Mucosa of gallbladder (tissue), 1 donor: Measurements from ENCODE around the gene PAM. TPM values are rescaled to one million over a fixed set of nuclear protein-coding genes. Genes with fewer than 3 reads are reported as not detected.
"Not testable (repeated sequence)": the region's sequence is repeated elsewhere in the genome, so short reads cannot be mapped to it uniquely, and the experiment has no call there.

ENCODE experiments used
- DNase-seq: peaks from one replicate; pipeline ENCODE4 v3.0.0-alpha.2; 2020; ENCODE audit warnings: low spot score
- total RNA-seq: library from RNA; stranded (reverse); gene quantifications from one replicate; pipeline ENCODE4 v1.2.1, GENCODE V29; 2021
- donor health status: DM: no; HTN: no; CAD: no.

Gene PAM
- total RNA-seq, 1 donor from 2014 or later = 99.3 TPM

- not testable (repeated sequence) for DNase-seq
These were observed 244.5 kb downstream of the PAM start for GRCh38 chr5:102999621-103000020.

- no peak for DNase-seq
These were observed 245.0 kb downstream of the PAM start for GRCh38 chr5:103000089-103000488.

- DNase-seq = no peak
These were observed 248.8 kb downstream of the PAM start for GRCh38 chr5:103003872-103004271.

DNA sequence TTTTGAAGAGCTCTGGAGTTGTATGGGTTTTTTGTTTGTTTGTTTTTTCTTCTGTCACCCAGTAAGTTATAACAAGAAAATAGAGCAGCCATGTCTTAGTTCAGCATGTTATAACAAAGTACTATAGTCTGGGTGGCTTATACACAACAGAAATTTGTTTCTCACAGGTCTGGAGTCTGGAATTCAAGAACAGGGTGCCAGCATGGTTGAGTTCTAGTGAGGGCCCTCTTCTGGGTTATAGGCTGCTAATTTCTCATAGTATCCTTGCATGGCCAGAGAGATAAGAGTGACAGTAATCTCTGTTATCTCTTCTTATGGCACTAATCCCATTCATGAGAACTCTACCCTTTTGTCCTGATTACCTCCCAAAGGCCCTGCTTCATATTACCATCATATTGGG, 250.2 kb downstream of the PAM start:
- no peak for DNase-seq

- no peak for DNase-seq
These were observed 251.8 kb downstream of the PAM start for GRCh38 chr5:103006921-103007320.

GRCh38 chr5:103010168-103010567, 255.1 kb downstream of the PAM start:
- no peak for DNase-seq

- no peak for DNase-seq
These were observed 258.9 kb downstream of the PAM start for GRCh38 chr5:103013933-103014552.

- no peak for DNase-seq
These were observed 259.9 kb downstream of the PAM start for GRCh38 chr5:103014983-103015382.

GRCh38 chr5:103016167-103016566, 261.1 kb downstream of the PAM start:
- DNase-seq = no peak

DNA sequence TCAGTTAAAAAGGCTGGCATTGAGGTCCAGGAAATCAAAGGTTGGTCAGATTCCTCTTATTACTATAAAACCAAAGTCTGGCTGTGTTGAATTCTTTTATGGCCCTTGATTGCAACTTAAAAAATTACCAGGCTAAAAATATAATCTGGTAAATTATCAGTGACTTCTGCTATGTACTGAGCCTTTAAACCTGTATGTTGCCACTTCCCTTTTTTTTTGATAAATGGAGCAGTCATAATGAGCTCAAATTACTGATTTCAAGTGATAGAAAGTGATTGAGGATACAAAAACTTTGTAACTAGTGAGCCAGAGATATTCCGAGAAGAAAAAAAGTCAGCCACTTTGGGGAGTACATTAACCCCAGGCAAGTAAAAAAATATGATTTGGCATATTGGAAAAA, 264.7 kb downstream of the PAM start:
- DNase-seq = no peak

- no peak for DNase-seq
These were observed 266.2 kb downstream of the PAM start for GRCh38 chr5:103021314-103021713.

GRCh38 chr5:103027267-103027666, 272.2 kb downstream of the PAM start:
- no peak for DNase-seq

GRCh38 chr5:103031607-103032006, 276.5 kb downstream of the PAM start:
- DNase-seq = no peak

GRCh38 chr5:103033696-103034095, 278.6 kb downstream of the PAM start:
- DNase-seq = no peak

GRCh38 chr5:103034662-103035392, 279.7 kb downstream of the PAM start:
- no peak for DNase-seq

DNA sequence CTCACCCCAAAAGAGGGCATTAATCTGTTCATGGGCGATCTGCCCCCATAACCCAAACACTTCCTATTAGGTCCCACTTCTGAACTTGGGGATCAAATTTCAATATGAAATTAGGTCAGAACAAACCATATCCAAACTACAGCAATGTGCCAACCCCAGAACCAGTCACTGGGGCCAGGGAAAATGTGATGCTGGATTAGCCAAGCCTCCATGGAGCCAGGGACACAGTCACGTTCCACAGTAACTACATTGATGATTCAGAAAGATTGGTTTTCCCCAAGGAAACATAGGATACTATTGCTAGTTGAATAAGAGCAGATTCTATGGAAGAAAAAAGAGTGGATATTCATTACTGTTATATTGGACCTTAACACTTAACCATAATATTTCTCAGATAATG, 280.6 kb downstream of the PAM start:
- DNase-seq = no peak

- DNase-seq = no peak
These were observed 281.5 kb downstream of the PAM start for GRCh38 chr5:103036601-103037000.

GRCh38 chr5:103037673-103038455, 282.8 kb downstream of the PAM start:
- DNase-seq = no peak

- DNase-seq = no peak
These were observed 286.1 kb downstream of the PAM start for GRCh38 chr5:103041071-103041676.

- DNase-seq = not testable (repeated sequence)
These were observed 291.6 kb downstream of the PAM start for GRCh38 chr5:103046706-103047105.

GRCh38 chr5:103057208-103058130, 302.4 kb downstream of the PAM start:
- no peak for DNase-seq
